LoVo (cell line): ENCODE measurements around the gene HPCAL1.

Source experiments
- DNase-seq: peaks from one replicate; pipeline ENCODE4 v3.0.0-alpha.2; 2016; ENCODE audit warnings: low spot score

The HPCAL1 gene

DNA sequence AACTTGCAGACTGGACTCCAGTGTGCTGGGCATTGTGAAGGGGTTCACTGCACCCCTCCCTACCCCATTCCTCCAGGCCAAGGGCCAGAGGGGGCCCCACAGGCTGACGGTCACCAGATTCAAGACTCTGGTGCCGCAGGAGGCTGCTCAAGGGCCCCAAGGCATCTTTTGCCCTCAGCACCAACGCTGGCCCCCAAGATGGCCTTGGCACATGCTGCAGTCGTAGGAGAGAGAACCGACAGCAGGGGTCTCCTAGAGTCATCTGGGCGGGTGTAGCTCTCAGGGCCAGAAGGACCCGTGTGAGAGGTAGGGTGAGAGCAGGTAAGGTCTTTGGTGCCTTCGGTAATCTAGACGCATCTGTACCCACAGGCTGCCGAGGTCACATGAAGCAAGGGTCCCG, 164.1 kb downstream of the HPCAL1 start:
- no peak for DNase-seq

DNA sequence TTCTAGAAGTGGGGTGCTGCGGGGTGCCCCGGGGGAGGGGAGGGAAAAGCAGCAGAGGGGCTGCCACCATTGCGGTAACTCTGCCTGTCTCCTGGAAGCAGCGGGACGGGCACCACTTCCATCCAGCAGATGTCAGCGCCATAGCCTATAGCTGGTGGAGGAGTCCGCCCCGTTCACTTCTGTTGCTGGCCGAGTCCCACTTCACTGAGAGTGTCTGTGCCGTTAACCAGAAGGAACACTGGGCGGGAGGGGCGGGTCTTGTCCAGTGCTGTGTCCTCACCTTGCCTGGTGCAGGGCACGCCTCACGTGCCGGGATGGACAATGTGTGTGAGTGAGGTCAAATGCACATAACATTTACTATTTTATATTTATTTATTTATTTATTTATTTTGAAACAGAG, 164.7 kb downstream of the HPCAL1 start:
- no peak for DNase-seq

DNA sequence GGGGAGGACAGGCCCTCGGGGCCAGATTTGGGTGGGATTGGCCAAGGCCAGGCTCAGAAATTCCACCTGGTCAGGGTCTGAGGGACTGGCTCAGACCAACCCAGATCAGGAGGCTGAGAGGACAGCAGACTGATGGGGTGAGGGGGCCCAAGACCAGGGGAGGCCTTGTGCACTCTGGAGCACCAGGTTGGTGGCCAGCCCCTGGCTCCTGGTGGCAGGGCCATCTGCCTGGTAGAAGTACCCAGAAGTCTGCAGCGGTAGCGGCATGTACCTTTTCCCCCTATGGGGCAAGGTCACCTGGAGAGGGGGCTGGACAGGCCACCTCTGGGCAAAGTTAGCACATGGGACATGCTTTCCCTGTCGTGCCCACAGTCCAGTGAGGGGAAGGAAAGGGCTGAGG, 166.6 kb downstream of the HPCAL1 start:
- DNase-seq, result no peak

DNA sequence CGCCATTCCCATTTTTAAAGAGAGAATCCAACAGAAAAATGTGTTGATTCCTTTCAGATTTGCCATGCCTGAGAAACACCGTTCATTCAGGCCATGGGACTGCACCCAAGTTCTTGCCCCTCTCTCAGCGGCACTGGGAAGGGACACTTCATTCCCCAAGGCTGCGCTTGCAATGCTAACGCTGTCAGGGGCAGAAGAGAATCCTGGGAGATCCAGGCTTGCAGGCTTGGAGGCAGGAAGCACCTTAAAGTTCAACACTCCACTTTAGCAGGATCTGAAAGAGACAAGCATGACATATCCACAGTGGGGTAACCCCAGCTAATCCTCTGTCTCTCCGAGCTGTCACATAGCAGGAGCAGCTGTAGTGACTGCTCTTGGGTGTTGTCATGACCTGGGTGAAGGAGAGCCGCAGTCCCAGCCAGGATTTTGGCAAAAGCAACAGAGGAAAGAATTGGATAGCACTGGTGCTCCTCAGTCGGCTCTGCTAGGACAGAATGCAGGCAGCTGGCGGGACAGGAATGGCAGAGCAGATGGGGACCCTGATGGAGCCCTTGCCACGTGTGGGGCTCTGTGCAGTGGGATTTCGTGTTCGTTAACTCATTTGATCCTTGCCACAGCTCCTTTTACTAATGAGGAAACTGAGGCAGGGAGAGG, 167.4 kb downstream of the HPCAL1 start:
- DNase-seq, result no peak

DNA sequence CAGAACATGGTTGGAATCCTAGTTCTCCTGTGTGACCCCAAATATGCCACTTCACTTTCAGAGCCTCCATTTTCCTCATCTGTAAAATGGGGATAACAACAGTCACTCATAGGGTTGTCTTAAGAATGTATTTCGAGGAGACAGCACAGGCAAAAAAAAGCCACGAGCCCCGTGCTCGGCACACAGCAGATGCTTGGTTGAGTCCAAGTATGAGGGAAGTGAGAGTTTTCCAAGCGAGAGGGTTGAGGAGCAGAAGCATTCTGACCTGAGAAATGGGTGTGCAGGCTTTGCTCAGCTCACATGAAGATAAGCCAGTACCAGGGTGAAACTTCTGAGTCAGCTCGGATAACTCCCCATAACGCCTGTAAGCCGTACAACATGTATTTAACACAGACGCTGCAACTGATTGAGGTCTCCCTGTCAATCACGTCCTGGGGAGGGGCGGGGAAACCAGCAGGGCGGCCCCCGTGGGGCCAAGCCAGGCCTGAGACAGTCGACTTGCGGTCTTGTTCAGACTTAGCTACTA, 168.4 kb downstream of the HPCAL1 start:
- no peak for DNase-seq

DNA sequence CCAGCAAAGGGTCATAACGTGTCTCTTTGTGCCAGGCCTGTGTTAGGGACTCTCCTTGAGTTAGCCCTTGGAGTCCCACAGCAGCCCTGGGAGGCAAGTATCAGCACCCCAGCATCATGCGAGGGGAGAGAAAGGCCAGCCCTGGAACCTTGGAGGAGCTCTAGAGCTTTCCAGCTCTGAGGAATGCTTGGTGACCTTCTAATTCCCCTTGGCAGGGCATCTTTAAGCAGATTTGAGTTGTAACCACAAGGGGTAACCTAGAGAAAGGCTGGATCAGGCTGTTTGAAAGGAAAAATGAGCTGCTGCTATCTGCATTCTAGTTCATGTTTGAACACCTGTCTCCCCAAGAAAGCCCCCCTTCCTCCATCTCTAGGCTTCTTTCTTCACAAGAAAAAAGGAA, 169.3 kb downstream of the HPCAL1 start:
- no peak for DNase-seq

DNA sequence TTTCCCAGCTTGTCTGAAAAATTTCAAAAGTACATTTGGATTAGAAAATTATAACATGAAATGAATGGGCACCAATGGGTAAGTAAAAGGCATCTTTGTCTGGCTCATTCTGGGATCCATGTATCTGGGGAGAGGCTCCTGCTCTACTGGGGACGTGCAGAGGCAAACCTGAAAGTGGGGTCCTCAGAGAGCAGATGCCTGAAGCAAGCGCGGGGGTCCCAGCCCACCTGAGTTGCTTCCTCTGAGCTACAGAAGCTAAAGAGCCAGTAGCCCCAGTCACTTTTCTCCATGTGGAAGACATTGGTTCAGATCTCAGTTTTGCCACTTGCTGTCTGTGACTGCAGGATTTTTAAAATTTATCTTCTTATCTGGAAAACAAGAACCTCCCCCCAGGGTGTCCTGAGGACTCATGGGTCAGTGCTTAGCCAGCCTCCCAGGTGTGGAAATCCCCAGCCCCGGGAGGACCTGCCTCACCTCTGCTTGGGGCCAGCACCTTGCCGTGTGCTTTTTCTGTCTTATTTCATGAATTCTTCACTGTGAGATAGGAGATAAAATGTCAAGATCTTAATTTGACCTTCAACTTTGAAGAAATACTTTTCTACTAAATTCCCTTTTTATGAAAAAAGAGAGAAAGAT, 170.5 kb downstream of the HPCAL1 start:
- DNase-seq, result no peak

DNA sequence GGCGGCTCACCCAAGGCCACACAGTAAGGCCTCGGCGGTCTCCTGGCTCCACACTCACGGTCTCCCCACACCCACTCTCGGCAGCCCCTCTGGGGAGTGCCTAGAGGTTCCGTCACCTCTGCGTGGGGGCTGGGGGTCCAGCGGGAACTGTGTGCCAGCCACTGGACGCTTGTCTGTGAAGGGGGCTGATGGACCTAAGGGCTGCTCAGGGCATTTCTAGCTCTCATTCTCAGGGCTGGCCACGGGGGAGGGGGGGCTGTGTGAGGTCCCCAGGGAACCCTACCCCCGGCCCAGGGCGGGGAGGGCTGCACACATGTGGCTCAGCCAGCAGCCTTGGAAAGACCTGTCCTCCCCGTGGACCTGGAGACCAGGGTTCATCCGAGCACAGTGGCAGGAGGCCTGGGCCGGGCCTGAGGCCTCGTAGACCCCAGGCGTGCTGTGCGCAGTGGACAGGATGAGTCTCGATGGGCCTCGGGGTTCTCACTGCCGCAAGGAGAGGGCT, 172.6 kb downstream of the HPCAL1 start:
- DNase-seq, result no peak

DNA sequence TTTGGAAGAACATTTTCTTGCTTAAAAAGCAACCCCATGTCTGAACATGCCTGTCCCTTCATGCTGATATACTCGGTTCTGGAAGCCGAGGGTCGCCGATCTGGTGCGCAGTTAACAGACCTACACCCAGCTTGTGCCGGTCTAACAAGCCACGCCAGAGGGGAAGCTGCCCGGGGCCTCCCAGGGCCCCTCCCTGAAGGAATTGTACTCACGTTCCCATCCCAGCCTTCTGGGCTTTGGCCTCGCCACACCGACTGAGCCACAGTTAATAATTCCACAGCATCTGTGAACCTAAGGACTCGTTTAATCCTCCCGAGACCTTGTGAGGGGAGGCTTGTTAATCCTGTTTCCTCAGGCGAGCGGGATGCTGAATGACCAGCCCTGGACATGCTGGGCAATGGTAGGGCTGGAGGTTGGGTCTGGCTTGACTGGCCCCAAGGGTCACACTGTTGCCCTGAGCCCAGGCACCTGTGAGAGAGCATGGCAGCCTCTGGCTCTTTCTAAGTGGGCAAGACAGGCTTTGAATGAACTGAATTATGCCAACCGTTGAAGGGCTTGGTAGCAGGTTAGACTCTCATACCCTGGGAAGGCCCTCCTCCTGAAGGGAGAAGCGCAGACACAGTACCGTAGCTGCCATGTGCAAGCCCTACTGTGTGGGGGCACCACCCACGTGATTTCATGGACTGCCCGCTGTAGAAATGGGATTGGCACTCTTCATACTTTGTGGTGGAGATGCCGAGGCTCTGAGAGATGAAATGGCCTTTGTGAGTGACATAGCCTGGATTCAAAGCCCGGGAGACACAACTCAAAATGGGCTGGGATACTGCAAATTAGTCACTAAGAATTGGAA, 173.3 kb downstream of the HPCAL1 start:
- no peak for DNase-seq

DNA sequence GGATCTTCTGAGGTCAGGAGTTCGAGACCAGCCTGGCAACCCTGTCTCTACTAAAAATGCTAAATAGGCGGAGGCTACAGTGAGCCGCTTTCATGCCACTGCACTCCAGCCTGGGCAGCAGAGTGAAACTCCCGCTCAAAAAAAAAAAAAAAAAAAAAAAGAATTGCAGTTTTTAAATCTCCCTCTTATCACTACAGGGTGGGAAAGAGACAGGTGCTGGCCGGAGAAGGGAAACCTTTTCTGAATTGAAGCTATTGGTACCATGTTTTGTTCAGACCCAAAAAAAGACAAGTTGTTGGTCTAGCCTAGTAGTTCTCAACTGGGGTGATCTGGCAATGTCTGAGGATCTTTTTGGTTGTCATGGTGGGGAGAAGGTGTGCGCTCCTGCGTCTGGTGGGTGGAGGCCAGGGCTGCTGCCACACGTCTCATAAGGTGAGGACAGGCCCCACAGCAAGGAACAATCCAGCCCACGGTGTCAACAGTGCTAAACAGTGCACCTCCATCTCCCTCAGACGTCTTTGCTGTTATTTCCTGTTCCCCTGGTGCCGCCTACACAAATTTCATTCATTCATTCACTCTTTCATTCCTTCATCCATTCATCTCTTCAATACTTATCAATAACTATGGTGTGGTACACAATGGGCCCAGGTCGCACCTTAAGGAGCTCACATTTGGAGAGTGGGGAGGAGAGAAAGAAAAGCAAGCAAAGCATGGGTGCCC, 174.2 kb downstream of the HPCAL1 start:
- DNase-seq, result no peak
